Activated CD8-positive, alpha-beta T cell treated with anti-CD3 and anti-CD28 coated beads, Interleukin-2, amount 10 ng/mL, durations not matched to agents 7 days and 5 days (primary cell): Measurements from ENCODE around the gene TMEM26. TPM values are rescaled to one million over a fixed set of nuclear protein-coding genes. Genes with fewer than 3 reads are reported as not detected.

Experiments used
- ATAC-seq: fragments of 150-1000 bp; cut with Tn5 transposase; one replicate; pipeline ENCODE4 v1.10.0; 2021; ENCODE audit warnings: moderate library complexity
- CTCF ChIA-PET: fragments of 350-600 bp; sonication (Branson Sonifier 250); formaldehyde crosslinking; loops from one replicate; lab custom pipeline; 2021; ENCODE audit warnings: antibody characterized with exemption; lab: Charles Lee
- POLR2A ChIA-PET: fragments of 350-600 bp; sonication (Branson Sonifier 250); formaldehyde crosslinking; loops from one replicate; lab custom pipeline; 2021; ENCODE audit warnings: antibody characterized with exemption; lab: Charles Lee
- DNase-seq: peaks from one replicate; pipeline ENCODE4 v3.0.0-alpha.2; 2020
- H3K27ac Mint-ChIP-seq: one replicate; pipeline ENCODE4 v1.8.0; 2021; ENCODE audit warnings: mild to moderate bottlenecking, mixed read lengths
- H3K27me3 Mint-ChIP-seq: one replicate; pipeline ENCODE4 v1.8.0; 2021; ENCODE audit warnings: low read depth, mixed read lengths
- H3K36me3 Mint-ChIP-seq: one replicate; pipeline ENCODE4 v1.8.0; 2021; ENCODE audit warnings: low read depth, mixed read lengths
- H3K4me1 Mint-ChIP-seq: one replicate; pipeline ENCODE4 v1.8.0; 2021; ENCODE audit warnings: low read depth, mixed read lengths
- H3K4me3 Mint-ChIP-seq: one replicate; pipeline ENCODE4 v1.8.0; 2021; ENCODE audit warnings: mild to moderate bottlenecking, mixed read lengths
- H3K9me3 Mint-ChIP-seq: one replicate; pipeline ENCODE4 v1.8.0; 2022; ENCODE audit warnings: mixed read lengths; ENCODE audit not compliant: insufficient read depth
- total RNA-seq, 2 experiments: library from RNA; stranded (reverse); gene quantifications; one replicate each; pipeline ENCODE4 v1.2.3, GENCODE V29; 2021

TMEM26 gene
- total RNA-seq, 2 experiments from 2014 or later = not detected

GRCh38 chr10:61410353-61411070, 42.7 kb downstream of the TMEM26 start:
- H3K9me3 Mint-ChIP-seq = no peaks in the 10 kb centered on the region
- no peak overlapping the region for H3K27ac Mint-ChIP-seq
- H3K36me3 Mint-ChIP-seq = no peaks in the 10 kb centered on the region
- no peaks in the 10 kb centered on the region for H3K4me1 Mint-ChIP-seq
- H3K4me3 Mint-ChIP-seq = no peak overlapping the region
- ChIA-PET CTCF (no interaction called here), POLR2A (no interaction called here)
- DNase-seq = no peak
- peaks cover 3% of the 10 kb centered on the region for H3K27me3 Mint-ChIP-seq
- no peak for ATAC-seq

DNA sequence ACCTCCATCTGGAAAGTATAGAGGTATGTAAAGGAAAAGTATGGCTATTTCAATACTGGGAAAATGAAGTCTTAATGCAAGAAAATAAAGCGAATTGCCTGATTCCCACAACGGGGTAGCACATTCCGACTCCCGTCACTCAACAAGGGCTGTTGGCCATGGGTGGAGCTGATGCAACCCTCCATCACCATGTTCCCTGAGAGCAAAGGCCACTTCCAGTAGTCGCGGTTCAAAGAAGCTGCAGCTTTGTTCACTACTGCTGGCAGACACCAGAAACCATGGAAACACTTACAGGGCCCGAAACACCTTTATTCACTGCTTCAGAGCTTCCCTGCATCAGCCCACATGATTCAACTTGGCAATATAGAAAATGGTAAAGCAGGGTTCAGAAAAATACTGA, 44.0 kb downstream of the TMEM26 start:
- Mint-ChIP-seq H3K4me1 (no peaks in the 10 kb centered on the region), H3K27me3 (no peaks in the 10 kb centered on the region), H3K9me3 (no peaks in the 10 kb centered on the region), H3K27ac (no peak overlapping the region), H3K4me3 (no peak overlapping the region), H3K36me3 (no peaks in the 10 kb centered on the region)
- ATAC-seq (no peak), DNase-seq (no peak)
- CTCF ChIA-PET = no interaction called here
- POLR2A ChIA-PET = no interaction called here

DNA sequence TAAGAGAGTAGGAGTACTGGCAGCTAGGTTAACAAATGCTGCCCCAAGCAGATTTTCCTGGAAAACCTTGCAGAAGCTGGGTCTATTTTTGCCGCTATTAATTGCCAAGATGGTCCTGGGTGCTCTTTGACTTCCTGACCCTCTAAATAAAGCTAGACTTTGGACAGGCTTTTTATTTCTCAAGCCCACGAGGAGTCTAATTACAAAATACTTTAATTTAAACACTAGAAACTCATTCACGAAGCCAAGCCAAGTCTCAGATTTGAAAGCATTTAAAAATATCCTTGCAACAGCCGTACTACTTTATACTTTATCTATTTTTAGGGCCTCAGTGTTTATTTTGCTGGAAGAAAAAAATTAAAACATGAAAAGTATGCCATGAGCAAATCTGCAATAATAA, 45.1 kb downstream of the TMEM26 start:
- Mint-ChIP-seq H3K27ac (no peak overlapping the region), H3K4me1 (no peaks in the 10 kb centered on the region), H3K27me3 (peaks cover 5% of the 10 kb centered on the region), H3K36me3 (no peaks in the 10 kb centered on the region), H3K4me3 (no peak overlapping the region), H3K9me3 (no peaks in the 10 kb centered on the region)
- ChIA-PET CTCF (no interaction called here), POLR2A (no interaction called here)
- ATAC-seq (no peak), DNase-seq (no peak)

GRCh38 chr10:61406736-61407135, 46.4 kb downstream of the TMEM26 start:
- POLR2A ChIA-PET = no interaction called here

GRCh38 chr10:61406242-61406641, 46.9 kb downstream of the TMEM26 start:
- Mint-ChIP-seq H3K4me3 (no peak overlapping the region), H3K36me3 (no peaks in the 10 kb centered on the region), H3K9me3 (no peaks in the 10 kb centered on the region), H3K4me1 (no peaks in the 10 kb centered on the region), H3K27me3 (peaks cover 5% of the 10 kb centered on the region), H3K27ac (no peak overlapping the region)
- POLR2A ChIA-PET = no interaction called here
- DNase-seq = no peak
- CTCF ChIA-PET = no interaction called here
- no peak for ATAC-seq

More at GRCh38 chr10:61406736-61407135, 46.4 kb downstream of the TMEM26 start:
- CTCF ChIA-PET = no interaction called here
- Mint-ChIP-seq H3K27me3 (peaks cover 5% of the 10 kb centered on the region), H3K4me1 (no peaks in the 10 kb centered on the region), H3K9me3 (no peaks in the 10 kb centered on the region), H3K27ac (no peak overlapping the region), H3K4me3 (no peak overlapping the region), H3K36me3 (no peaks in the 10 kb centered on the region)
- ATAC-seq (no peak), DNase-seq (no peak)

- DNase-seq = no peak
- Mint-ChIP-seq H3K27ac (no peak overlapping the region), H3K9me3 (no peaks in the 10 kb centered on the region), H3K4me3 (no peak overlapping the region), H3K4me1 (no peaks in the 10 kb centered on the region), H3K27me3 (peaks cover 5% of the 10 kb centered on the region), H3K36me3 (no peaks in the 10 kb centered on the region)
- ATAC-seq = no peak
- POLR2A ChIA-PET = no interaction called here
- CTCF ChIA-PET = no interaction called here
Measured at GRCh38 chr10:61404751-61405150, 48.4 kb downstream of the TMEM26 start.

DNA sequence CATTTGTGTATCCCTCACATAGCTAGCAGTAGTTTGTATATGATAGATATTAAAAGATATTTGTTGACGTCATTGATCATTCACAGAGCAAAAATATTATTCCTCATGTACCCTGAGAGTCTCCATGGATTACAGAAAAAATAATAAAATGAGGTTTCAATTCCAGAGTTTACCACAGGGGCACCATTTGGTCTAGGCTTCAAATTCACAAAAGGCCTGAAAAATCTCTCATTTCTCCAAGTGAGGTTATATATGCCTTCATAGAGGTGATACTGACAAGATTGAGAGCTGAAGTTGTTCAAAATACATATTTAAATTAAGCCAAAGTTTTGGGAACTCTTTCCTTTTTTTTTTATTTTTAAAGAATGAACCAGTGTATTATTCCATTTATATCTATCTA, 52.7 kb downstream of the TMEM26 start:
- H3K4me1 Mint-ChIP-seq = peaks cover 11% of the 10 kb centered on the region
- ChIA-PET POLR2A (no interaction called here), CTCF (no interaction called here)
- H3K4me3 Mint-ChIP-seq = no peak overlapping the region
- ATAC-seq (no peak), DNase-seq (no peak)
- peaks cover 4% of the 10 kb centered on the region for H3K9me3 Mint-ChIP-seq
- peaks cover 5% of the 10 kb centered on the region for H3K27me3 Mint-ChIP-seq
- H3K27ac Mint-ChIP-seq = no peak overlapping the region
- H3K36me3 Mint-ChIP-seq = peaks cover 2% of the 10 kb centered on the region

DNA sequence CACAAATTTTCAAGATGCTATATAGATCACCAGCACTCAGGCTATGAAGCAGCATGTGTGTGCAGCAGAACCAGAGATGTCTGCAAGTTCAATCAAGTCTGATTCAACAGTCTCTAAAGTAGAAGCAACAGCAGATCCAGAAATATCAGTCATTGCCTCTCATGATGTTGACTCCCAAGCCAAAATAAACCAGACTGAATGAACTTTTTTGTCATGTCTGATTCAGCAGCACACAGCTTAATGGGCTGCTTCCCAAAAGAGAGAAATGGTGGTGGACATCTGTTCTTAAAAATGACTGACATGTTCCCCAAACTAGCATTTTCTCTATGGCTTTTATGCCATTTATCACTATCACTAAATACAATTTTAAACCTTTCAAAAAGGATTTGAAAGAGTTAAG, 53.8 kb downstream of the TMEM26 start:
- DNase-seq = no peak
- H3K4me3 Mint-ChIP-seq = no peak overlapping the region
- H3K9me3 Mint-ChIP-seq = peaks cover 4% of the 10 kb centered on the region
- no peak overlapping the region for H3K27ac Mint-ChIP-seq
- CTCF ChIA-PET = no interaction called here
- peaks cover 5% of the 10 kb centered on the region for H3K27me3 Mint-ChIP-seq
- peaks cover 2% of the 10 kb centered on the region for H3K36me3 Mint-ChIP-seq
- POLR2A ChIA-PET = interaction anchor here (0.7 kb wide), 1 partner anchor 305 kb away, joined by 4 read pairs; no protein-coding TSS in a partner anchor
- no peak for ATAC-seq
- peaks cover 11% of the 10 kb centered on the region for H3K4me1 Mint-ChIP-seq

GRCh38 chr10:61398366-61399129, 54.6 kb downstream of the TMEM26 start:
- Mint-ChIP-seq H3K4me3 (no peak overlapping the region), H3K27ac (no peak overlapping the region), H3K4me1 (peaks cover 11% of the 10 kb centered on the region), H3K36me3 (peaks cover 2% of the 10 kb centered on the region), H3K27me3 (no peaks in the 10 kb centered on the region), H3K9me3 (peaks cover 4% of the 10 kb centered on the region)
- ChIA-PET POLR2A (no interaction called here), CTCF (no interaction called here)
- ATAC-seq (no peak), DNase-seq (no peak)

- DNase-seq = no peak
- Mint-ChIP-seq H3K36me3 (peaks cover 2% of the 10 kb centered on the region), H3K4me3 (peak overlapping the region; percentile 29), H3K9me3 (peaks cover 4% of the 10 kb centered on the region), H3K27ac (peak overlapping the region; percentile 36), H3K27me3 (no peaks in the 10 kb centered on the region), H3K4me1 (peaks cover 11% of the 10 kb centered on the region)
- ChIA-PET POLR2A (no interaction called here), CTCF (no interaction called here)
- peak; percentile 47 for ATAC-seq
Measured at GRCh38 chr10:61397175-61397986, 55.8 kb downstream of the TMEM26 start.

DNA sequence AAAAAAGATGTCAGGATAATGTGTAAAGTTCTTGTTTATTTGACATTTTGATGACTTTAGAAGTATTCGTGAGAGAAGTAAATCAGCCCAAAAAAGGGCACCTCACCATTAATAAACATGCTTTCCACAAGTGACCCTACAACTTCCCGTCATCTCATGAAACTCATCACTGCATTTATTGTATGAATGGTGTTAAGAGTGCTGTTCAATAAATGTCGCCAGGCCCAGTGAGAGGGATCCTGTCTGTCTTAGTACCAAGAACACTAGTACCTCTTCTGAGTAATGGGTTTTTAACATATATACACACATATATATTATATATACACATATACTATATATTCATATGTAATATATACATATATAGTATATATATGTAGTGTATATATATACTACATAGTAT, 61.9 kb downstream of the TMEM26 start:
- ATAC-seq = no peak

GRCh38 chr10:61390851-61391250, 62.3 kb downstream of the TMEM26 start:
- ChIA-PET POLR2A (no interaction called here), CTCF (no interaction called here)
- Mint-ChIP-seq H3K9me3 (no peaks in the 10 kb centered on the region), H3K4me1 (no peaks in the 10 kb centered on the region), H3K27ac (no peak overlapping the region), H3K27me3 (peaks cover 6% of the 10 kb centered on the region), H3K36me3 (no peaks in the 10 kb centered on the region), H3K4me3 (no peak overlapping the region)
- no peak for DNase-seq
- ATAC-seq = no peak

More for the DNA sequence above, 61.9 kb downstream of the TMEM26 start:
- H3K4me1 Mint-ChIP-seq = no peaks in the 10 kb centered on the region
- ChIA-PET CTCF (no interaction called here), POLR2A (no interaction called here)
- H3K9me3 Mint-ChIP-seq = no peaks in the 10 kb centered on the region
- H3K36me3 Mint-ChIP-seq = no peaks in the 10 kb centered on the region
- peaks cover 6% of the 10 kb centered on the region for H3K27me3 Mint-ChIP-seq
- no peak overlapping the region for H3K4me3 Mint-ChIP-seq
- DNase-seq = no peak
- no peak overlapping the region for H3K27ac Mint-ChIP-seq
